HK-2 (cell line): ENCODE measurements around the gene ALCAM.

Experiments used
- DNase-seq: peaks from one replicate; pipeline ENCODE4 v3.0.0-alpha.2; 2018; ENCODE audit not compliant: unreplicated experiment

The ALCAM gene

GRCh38 chr3:105528955-105529354, 162.2 kb downstream of the ALCAM start:
- no peak for DNase-seq

GRCh38 chr3:105529456-105529855, 162.7 kb downstream of the ALCAM start:
- DNase-seq, result no peak

DNA sequence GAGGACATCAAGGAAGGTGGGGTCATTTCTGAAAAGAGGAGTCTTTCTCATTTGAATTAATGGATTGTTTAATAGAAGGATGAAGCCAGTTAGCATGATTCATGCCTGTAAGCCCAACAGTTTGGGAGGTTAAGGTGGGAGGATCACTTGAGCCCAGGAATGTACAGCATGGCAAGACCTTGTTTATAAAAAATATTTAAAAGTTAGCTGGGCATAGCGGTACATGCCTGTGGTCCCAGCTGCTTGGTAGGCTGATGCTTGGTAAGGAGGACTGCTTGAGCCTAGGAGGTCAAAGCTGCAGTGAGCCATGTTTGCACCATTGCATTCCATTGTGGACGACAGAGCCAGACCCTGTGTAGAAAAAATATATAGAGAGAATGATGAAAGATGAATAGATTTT, 165.5 kb downstream of the ALCAM start:
- no peak for DNase-seq

- no peak for DNase-seq
These were observed 167.3 kb downstream of the ALCAM start for GRCh38 chr3:105533960-105534359.

DNA sequence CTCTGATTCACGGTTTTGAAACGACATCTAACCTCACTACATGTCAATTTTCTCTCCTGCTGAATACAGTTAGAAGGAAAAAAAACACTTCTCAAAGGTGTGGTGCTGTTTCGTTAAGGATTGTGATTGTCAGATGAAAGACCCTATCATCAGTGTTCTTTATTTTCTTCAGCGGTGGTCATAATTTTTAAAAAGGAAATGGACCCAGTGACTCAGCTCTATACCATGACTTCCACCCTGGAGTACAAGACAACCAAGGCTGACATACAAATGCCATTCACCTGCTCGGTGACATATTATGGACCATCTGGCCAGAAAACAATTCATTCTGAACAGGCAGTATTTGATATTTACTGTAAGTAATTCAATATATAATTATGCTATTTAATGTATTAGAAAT, 167.8 kb downstream of the ALCAM start:
- DNase-seq, result no peak

- DNase-seq, result no peak
These were observed 170.8 kb downstream of the ALCAM start for GRCh38 chr3:105537371-105538080.

- no peak for DNase-seq
These were observed 171.8 kb downstream of the ALCAM start for GRCh38 chr3:105538483-105538882.

GRCh38 chr3:105539897-105540296, 173.2 kb downstream of the ALCAM start:
- no peak for DNase-seq

GRCh38 chr3:105542282-105543019, 175.7 kb downstream of the ALCAM start:
- DNase-seq, result no peak

DNA sequence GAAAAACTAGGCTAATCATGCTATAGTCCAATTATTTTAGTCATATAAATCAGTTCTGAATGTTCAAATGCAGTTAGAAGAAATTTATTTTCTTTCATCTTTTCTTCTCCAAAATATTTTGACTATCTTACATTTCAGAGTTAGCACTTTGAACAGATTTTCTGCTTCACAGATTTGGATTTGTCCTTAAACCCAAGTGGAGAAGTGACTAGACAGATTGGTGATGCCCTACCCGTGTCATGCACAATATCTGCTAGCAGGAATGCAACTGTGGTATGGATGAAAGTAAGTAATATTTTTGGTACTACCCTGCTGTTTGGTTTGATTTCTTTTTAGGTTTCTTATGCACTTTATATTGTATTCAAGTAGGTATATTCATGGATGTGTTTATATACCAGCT, 178.3 kb downstream of the ALCAM start:
- DNase-seq, result no peak

DNA sequence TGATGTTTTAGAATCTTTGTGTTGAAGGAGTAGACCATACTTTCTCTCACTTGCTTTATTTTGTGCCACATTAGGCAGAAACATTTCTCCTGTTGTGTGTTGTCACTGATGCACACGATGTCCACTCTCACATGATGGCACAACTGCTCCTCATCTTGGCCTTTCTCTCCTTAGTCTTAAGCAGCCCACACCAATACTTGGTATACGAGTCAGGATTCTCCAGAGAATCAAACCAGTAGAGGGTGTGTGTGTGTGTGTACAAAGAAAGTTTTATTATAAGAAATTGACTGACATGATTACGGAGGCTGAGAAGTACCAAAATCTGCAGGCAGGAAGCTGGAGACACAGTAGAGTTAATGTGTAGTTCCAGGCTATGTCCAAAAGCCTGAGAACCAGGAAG, 187.1 kb downstream of the ALCAM start:
- DNase-seq, result no peak

- no peak for DNase-seq
These were observed 188.5 kb downstream of the ALCAM start for GRCh38 chr3:105555206-105555605.

DNA sequence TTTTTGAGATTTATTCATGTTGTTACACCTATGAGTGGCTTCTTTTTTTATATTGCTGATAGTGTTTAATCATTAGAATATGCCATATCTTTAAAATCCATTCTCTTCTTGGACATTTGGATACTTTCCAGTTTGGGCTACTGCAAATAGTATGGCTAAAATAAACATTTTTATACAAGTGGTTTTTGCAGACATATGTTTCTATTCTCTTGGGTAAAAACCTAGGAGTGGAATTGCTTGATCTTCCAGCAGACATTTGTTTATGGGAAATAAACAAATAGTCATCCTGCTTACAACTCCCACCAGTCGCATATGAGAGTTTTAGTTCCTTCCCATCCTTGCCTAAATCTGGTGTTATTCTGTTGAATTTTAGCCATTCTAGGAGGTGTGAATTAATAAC, 193.1 kb downstream of the ALCAM start:
- no peak for DNase-seq

GRCh38 chr3:105561876-105562275, 195.2 kb downstream of the ALCAM start:
- no peak for DNase-seq

DNA sequence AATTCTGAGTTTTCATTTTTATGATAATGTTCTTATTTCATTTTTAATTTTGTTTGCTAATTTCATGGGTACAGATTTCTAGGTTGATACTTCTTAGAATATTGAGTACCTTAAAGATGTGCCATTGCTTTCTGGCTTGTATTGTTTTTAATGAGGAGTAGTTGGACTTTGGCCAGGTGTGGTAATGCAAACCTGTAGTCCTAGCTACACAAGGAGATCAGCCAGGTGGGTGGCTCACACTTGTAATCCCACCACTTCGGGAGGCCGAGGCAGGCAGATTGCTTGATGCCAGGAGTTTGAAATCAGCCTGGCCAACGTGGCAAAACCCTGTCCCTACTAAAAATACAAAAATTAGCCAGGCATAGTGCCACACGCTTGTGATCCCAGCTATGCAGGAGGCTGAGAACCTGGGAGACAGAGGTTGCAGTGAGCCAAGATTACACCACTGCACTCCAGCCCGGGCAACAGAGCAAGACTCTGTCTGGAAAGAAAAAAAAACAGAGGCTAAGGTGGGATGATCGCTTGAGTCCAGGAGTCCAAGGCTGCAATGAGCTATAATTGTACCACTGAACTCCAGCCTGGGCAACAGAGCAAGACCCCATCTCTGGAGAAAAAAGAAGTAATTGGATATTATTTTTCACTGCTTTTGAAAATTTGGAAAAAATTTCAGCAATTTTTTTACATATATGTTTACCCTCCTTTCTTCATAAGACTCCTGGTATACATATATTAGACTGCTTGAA, 198.0 kb downstream of the ALCAM start:
- DNase-seq, result no peak

GRCh38 chr3:105571005-105571404, 204.3 kb downstream of the ALCAM start:
- DNase-seq, result no peak

DNA sequence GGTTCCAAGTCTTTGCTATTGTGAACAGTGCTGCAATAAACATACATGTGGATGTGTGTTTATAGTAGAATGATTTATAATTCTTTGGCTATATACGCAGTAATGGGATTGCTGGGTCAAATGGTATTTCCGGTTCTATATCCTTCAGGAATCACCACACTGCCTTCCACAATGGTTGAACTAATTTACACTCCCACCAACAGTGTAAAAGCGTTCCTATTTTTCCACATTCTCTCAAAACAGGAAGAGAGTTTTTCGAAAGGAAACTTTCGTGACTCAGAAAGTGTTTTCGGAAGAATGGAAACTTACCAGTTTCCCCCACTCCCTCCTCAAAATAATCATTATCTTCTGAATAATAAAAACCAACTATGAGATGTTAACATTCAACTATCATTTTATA, 205.8 kb downstream of the ALCAM start:
- DNase-seq, result no peak

DNA sequence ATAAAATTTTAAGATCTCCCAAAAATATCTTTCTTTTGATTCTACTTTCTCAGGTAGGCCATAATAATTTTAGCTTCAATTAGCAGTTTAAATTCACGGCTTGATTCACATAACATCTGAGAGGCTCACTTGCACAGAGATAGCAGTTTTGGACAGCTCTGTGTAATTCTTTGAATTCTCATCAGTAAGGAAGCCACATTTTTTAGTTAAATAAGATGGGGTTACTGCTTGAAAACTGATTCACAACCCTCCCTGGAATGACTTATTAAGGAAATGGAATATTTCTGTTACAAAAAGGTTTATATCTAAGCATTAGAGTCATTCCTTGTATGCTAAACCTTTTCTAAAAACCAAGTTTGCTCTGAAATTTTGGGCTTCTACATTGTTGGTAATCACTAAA, 212.7 kb downstream of the ALCAM start:
- no peak for DNase-seq

DNA sequence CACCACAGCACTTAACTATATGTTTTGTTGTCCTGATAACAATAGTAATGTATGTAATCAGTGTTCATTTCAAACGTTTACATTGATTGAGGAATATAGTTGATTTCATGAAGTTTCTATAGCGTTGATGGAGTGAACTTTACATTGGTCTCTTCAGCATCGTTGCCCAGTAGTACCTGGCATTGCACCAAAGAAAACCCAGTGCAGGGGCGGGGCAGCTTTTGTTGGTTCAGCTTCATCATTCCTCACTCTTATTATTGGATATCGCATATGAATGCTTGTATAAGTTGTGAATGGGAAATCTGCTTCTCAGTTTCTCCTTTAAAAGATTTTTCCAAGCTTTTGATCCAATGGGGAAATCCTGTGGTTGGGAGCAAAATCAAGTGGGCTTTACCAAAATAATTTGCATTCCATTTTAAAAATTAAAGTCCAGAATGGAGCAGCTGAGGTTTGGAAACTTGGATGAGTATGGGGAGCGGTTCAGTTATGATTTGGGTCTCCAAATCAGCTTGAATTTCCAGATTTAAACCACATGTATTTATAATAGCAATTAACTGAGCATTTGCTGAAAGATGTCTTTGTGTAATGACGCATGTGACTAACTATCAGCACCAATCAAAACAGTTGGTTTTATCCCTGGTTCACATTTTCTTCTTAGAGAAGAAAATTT, 213.7 kb downstream of the ALCAM start:
- DNase-seq, result no peak

DNA sequence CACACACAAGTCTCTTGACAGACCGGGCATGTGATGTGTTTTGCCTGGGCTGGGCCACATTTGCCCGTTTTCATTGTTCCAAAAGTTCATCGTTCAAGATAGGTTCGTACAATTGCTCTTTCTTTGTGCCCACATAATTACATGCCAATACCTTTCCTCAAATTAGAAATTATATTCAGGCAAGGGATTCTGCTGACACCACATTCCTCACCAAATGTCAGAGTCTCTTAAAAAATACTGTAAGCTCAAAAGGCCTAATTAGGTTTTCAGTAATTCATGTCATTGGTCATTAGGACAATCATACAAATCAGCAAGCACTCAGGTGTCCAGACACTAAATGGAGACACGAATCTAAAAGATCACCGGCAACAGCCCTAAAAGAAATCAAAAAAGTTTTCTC, 215.3 kb downstream of the ALCAM start:
- DNase-seq, result no peak

- DNase-seq, result no peak
These were observed 217.5 kb downstream of the ALCAM start for GRCh38 chr3:105584003-105584790.

DNA sequence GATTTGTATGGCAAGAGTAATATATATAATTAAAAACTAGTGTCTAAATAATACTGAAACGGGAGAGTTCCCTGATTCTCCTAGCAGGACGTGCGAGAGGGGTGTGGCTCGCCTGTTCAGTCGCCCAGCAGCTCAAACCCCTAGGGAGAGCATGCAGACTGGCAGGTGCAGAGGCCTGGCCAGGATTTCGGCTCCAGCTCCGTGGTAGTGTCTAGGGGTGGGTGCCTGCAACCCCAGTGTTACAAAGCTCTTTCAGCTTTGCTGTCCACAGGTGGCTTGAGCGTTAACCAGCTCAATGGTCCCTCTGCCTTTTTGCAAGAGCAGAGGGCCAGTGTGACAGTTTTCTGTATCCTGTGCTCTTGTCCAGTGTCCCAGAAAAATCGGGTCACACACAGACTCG, 226.6 kb downstream of the ALCAM start:
- DNase-seq, result no peak
